NCI-H748 (cell line): ENCODE data around the gene FBXO21.
"Not testable (repeated sequence)": the region's sequence is repeated elsewhere in the genome, so short reads cannot be mapped to it uniquely, and the experiment has no call there.

Source experiments
- DNase-seq: peaks from one replicate; lab custom pipeline; 2025; ENCODE audit not compliant: unreplicated experiment; lab: John Stamatoyannopoulos, UW

Gene FBXO21

GRCh38 chr12:117111821-117112595 lies 78.3 kb downstream of the FBXO21 start:
- DNase-seq = peak; percentile 76

DNA sequence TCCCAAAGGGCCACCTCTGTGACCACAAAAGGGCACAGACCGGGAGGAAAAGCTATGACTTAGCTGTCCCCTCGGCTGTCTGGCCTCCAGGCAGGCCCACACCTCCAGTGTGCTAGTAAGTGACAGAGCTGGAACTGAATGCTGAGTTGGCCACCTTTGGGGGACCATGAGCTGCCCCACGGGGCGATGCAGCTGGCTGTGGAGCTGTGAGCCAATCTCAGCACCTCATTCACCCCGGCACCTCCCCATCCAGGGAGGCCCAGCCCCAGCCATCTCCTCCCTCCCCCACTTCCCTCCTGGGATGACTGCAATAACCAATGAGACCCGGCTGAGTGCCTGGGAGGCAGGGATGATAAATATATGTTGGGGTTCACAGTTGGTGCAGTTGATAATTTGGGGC lies 78.9 kb downstream of the FBXO21 start:
- no peak for DNase-seq

GRCh38 chr12:117109943-117110635 lies 80.2 kb downstream of the FBXO21 start:
- no peak for DNase-seq

DNA sequence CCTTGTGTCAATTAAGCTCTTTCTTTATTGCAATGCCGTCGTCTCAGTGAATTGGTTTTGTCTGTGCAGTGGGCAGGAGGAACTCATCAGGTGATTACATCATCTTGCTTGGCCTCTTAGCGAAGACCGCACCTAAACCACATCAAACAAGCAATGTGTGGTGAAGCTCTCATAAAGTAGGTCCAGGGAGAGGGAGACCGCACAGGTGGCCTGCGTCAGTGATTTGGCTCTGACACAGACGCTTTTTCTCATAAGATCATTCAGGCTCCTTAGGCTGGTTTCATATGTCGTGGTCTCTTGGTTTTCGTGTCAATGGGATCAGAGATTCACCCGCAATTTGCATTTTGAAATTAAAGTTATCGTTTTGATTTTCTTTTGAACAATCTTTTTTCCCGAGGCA lies 84.4 kb downstream of the FBXO21 start:
- DNase-seq = no peak

GRCh38 chr12:117104003-117104402 lies 86.3 kb downstream of the FBXO21 start:
- DNase-seq = not testable (repeated sequence)

DNA sequence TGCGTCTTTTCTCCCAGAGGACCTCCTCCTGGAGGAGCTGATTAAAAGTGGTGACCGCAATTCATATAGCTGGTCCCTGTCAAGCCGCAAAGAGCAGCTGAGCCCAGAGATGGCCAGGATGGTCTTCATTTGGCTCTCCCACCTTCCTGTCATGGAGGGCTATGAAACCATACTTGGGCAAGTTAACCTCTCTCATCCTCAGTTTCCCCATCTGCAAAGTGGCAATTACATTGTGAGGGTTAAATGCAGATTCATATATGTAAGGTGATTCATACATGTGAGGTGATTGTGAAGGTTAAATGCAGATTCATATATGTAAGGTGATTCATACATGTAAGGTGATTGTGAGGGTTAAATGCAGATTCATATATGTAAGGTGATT lies 87.5 kb downstream of the FBXO21 start:
- DNase-seq = no peak

DNA sequence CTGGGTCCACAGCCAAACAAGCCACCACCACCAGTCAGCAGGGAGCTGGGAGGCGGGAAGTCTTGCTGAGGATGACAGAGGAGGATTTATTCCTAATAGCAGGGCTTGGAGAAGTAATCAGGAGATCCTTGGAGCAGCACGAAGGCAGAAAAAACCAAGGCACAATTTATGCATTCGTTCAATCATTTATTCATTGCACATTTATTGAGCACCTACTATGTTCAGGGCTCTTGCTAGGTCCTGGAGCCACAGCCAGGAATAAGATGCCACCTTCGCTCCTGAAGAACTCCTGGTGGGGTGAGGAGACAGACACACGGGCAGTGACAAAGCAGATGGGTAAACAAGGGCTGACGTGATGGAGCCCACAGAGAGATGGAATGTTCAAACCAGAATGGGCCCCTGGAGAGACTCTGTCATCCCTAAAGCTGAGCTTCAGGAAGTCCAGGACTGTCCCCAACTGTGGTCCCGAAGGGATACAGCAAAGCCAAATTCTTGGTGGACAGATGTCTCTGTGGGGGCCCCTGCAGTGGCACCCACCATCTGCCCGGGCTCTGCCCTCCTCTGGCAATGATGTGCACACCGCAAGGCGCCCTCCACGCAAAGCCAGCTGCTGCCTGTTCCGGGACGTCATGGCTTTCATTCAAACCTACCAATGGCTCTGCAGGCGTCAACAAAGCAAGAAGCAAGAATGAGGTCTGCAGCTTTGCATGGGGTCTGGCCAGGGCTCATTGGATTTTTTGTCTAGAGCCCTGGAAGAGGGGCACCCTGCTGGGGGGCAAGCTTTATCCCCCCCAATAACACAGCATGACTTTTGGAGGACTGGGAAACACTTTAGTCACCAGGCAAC lies 88.1 kb downstream of the FBXO21 start:
- DNase-seq = peak; percentile 17

GRCh38 chr12:117100851-117101673 lies 89.2 kb downstream of the FBXO21 start:
- peak; percentile 17 for DNase-seq

GRCh38 chr12:117100251-117100650 lies 90.0 kb downstream of the FBXO21 start:
- peak; percentile 23 for DNase-seq

DNA sequence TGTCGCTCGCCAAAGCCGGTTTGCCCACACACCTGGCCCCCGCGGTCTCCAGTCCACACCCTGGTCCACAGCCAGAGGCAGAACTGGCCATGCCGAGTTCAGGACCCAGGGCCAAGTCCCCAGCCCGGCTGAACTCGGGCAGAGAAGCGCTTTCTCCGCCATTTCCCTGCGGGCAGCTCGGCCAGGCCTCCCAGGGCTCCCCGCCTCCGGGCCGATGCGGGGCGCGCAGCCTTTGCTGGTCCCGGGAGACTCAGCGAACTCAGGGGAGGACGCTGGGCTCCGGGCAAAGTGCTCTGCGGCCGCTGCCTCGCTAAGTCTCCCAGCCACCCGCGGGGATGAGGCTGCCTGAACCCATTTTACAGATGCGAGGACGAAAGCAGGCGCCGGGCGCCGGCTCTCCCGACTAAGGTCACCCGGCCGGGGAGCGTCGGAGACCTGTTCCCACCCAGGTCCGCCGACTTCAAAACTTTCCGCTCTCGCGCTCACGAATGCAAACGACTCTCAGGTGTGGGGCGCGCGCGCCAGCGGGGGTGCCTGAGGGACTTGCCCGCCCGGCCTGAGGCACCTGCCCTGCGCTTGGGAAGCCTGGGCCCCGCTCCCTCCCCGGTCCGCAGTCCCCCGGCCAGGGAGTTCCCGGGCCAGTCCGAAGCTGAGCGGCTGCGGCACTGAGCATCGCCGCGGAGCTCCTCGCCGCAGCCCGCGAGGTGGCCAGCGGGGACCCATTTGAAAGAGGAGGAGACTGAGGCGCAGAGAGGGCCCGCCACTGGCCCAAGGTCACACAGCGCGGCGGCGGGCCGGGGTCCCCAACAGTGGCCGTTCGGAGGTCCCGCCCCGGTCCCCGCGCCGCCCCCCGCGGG lies 91.7 kb downstream of the FBXO21 start:
- DNase-seq = peak; percentile 14

DNA sequence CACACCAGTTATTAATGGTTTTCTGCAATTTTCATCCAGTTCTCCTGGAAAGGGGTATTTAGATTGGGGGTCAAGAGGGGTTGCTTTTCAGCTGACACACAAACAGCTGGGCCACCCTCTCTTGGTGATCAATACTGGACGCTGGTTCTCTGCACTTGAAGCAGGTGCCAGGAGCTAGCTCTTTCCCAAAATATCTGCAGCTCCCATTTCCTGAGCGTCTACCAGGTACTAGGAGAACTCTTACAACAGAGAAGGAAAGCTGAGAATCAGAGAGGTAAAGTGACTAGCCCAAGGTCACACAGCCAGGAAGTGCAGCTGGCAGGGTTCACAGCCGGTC lies 92.3 kb downstream of the FBXO21 start:
- no peak for DNase-seq

DNA sequence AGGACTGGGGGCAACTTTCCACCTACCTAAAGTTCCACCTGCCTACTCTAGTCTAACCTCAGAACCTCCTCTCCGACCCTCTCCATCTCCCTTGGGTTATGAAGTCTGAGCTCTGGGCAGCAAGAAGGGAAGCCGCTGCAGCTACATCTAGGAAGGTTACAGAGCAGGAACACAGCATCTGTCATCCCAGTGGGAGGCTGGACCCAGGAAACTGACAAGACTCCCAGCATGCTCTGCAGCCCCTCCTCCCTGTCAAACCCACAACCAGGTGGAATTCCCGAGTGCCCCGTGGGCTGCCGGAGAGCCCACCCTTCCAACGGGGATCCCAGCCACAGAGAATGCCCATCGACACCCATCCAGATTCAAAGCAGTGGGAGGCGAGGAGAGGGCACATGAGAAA lies 93.1 kb downstream of the FBXO21 start:
- DNase-seq = peak; percentile 39

GRCh38 chr12:117096501-117097042 lies 93.7 kb downstream of the FBXO21 start:
- DNase-seq = no peak

GRCh38 chr12:117095191-117095590 lies 95.1 kb downstream of the FBXO21 start:
- not testable (repeated sequence) for DNase-seq

DNA sequence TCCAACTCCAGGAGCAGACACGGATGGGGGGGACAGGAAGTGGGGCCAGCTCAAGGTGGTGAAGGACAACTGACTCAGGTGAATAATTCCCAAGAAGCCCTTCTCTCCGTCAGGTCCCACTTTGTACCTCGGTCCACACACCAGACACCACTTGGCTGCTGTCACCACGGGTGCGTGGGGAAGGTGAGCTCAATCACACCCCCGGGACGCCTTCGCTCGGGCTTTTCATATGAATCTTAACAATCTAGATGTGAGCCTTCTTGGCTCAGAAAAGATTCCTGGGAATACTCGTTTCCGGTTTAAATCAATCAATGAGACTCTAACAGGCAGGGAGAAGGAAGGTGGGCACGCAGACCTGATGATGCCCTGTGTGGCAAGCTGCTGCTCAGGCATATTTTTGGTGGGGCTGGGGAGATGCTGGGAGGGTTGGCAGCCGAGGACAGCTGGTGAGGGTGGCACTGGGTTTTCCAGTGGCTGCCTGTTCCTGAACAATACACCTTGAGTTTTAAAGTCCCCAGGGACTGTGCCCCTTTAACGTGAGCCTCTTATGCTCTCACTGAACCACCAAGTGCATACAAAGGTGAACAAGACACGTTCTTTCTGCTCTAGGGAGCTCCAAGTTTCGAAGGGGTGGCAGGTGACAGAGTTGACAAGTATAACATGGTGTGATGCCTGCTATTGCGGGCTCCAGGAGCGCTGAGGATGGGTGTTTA lies 96.2 kb downstream of the FBXO21 start:
- no peak for DNase-seq

- DNase-seq = no peak
Observed at GRCh38 chr12:117093431-117093830, 96.8 kb downstream of the FBXO21 start.

DNA sequence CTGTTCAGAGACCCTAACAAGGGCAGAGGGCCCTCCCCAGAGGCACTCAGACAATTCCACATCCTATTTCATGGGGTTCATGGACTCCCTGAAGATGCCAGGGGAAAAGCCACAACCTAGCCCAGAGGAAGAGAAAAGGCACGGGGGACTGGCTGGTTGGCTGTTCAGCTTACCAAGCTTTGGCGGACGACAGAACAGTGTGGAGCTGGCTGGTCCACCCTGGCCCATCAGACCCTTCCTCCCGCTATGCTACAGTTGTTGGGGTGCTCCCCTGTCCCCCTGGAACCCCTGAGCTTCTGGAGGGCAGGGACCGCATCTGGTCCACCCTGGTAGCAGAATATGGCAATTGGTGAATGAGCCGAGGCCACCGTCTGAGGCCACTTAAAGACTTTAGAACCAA lies 97.4 kb downstream of the FBXO21 start:
- DNase-seq = no peak

- no peak for DNase-seq
Observed at GRCh38 chr12:117092511-117092780, 97.8 kb downstream of the FBXO21 start.
